T follicular helper cell (primary cell): ENCODE results near the gene ZNF692.
"Not testable (repeated sequence)": the region's sequence is repeated elsewhere in the genome, so short reads cannot be mapped to it uniquely, and the experiment has no call there.

Experiments
- DNase-seq: peaks from one replicate; pipeline ENCODE4 v3.0.0-alpha.2; 2020; ENCODE audit warnings: low read depth

Gene ZNF692

DNA sequence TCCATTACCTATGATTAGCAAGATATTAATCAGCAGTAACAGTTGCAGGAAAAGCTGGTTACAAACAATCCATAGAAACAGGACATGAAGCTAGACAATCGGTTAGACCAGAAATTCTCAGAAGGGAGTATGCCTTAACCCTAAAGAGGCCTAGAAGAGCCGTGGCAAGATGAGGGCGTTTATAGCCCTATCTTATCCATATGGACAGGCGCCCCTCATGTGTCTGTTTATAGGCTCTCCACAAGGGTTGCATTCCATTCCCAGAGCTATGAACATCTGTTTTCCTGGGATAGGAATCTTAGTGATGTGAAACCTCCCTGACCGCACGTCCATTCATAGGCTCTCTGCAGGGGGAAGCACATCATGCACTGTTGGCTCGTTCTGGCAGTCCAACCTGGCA is 23.5 kb upstream of the ZNF692 start:
- DNase-seq = not testable (repeated sequence)

DNA sequence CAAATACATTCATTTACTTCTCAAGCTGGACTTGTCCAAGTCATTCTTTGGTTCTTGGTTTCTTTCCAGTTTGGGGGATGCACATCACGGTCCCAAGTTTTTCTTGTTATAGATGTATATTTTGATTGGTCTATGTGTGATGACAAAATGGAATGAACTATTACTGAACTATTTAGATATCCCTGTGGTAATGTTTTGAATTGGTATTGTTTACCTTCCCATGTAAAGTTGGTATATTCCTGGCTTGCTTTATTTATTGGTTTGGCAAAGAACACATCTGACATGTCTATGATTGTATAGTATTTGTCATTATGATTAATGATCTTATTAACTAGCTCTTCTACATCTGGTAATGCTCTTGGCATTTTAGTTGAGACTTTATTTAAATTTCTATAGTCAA is 22.4 kb upstream of the ZNF692 start:
- DNase-seq = no peak

DNA sequence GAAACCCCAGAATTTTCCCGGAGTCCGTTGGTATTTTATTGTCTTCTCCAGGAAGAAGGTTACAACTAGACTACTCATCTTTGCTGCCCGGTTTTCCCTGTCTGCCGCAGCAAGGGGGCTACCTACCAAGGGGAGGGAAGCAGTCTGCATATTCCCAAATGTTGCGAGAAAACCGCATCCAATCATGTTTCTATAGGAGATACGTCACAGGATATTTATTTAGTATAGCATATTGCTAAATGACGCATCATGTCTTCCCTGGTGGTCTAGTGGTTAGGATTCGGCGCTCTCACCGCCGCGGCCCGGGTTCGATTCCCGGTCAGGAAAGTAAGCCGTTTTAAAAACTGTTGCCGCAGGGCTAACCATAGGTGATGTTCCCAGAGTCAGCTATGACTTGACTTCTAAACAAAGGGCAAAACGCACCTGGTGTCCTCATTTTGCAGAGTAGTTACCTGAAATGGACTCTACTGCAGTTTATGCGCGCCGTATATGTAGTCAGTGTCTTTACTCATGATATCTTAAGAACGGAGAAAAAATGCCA is 15.2 kb upstream of the ZNF692 start:
- peak; percentile 66 for DNase-seq

DNA sequence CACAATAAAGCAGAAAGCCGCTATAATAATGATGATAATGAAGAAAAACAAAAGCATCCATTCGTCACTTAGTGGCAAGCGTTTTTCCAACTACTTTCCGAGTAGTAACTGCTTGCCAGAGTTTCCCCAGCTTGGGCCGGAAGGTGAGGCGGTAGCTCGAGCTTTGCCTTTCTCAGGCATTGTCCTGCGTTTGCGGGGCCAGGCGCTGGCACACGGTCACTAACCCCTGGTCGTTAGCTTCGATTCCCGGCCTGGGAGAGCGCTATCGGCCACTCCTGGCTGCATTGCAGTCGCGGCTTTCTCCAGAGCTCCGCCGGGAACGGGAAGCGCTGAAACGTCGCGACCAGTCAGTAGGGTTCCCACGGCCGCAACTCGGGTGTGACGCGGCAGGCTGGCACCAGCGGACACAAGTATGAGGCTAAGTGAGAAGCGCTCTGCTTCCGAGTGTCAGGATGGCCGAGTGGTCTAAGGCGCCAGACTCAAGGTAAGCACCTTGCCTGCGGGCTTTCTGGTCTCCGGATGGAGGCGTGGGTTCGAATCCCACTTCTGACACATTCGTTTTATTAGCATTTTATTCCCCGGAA is 14.6 kb upstream of the ZNF692 start:
- DNase-seq = peak; percentile 83

DNA sequence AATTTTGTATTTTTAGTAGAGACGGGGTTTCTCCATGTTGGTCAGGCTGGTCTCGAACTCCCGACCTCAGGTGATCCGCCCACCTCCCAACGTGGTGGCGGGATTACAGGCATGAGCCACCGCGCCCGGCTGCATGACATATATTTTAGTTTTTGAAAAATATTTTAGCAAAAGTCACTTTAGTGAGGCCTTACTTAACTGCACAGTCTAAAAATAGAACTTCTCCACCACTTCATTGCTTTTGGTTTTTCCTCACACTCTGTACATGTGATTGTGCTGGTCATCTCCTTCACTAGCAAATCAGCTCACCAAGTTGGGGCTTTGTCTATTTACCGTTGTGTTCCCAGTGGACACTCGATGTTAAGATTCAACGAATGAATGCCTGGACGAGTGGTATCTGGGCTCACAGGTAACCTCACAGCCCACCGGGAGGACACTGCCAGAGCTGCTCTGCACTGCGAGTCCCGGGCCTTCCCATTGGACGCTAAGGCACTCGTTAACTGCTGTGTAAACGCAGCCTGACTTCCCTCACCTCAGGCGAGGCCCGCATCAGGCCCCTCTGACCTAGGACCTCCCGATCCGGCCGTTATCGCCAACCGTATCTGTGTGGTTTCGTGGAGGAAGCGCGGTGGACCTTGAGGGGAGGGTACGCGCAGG is 14.0 kb upstream of the ZNF692 start:
- no peak for DNase-seq

DNA sequence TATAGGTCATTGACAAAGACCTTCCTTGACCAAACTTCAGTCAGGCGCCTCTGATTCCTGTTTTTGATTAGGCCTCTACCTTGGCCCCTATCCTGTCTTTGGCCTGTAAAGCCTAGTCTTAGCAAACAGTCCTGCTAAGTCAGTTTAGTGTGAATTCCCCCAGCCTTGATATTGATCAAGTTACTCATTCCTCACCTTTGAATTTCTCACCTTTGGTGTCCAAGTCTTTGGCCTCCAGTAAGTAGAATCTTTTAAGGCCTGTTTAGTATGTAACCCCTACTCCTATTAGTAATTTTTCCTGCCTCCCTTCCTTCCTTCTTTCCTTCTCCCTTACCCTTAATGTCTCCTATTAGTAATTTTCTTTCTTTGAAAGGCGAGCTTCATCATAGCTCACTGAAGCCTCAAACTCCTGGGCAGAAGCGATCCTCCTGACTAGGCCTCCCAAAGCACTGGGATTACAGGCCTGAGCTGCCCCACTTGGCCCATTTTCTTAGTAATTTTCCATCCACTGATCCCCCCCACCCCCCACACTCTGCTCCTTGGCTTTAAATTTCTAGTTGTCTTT is 13.0 kb upstream of the ZNF692 start:
- DNase-seq = no peak

DNA sequence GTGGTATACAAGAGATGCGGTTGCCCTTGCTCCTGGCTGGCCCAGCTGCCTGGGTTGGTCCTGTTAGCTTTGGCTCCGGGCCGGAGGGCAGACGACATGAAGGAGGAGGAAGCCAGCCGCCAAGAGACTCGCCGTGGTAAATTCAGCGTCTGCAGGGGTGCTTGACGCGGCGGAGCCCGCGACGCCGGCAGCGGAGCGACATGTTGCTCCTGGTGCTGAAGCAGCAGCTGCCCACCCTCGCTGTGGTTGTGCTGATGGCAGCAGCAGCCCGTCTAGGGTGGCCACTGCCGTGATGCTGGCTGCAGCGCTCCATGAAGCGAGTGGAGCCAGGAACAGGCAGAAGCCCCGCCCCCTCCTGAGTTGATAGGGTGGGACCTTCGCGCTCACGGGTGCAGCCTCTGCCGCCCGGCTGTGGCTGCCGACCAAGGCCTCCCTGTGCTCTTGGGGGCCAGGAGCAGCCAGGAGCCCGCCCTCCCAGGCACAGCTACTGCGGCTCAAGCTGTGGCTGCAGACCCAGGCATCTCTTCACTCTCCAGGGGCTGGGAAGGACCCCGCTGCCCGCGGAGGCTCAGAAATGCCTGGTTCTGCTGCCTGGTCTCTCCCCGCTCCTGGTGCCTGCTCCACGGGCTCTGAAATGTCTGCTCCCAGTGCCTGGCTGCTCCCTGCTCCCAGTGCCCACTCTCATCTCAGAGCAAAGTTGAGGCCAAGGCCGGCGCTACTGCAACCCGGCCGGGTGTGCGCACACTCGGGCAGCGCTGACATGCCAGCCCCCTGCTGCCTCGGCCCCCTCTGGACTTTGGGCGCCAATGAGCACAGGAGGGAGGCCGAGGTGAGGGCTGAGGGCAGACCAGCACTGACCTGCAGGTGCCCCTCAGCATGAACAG is 4.4 kb upstream of the ZNF692 start:
- DNase-seq = peak; percentile 75

DNA sequence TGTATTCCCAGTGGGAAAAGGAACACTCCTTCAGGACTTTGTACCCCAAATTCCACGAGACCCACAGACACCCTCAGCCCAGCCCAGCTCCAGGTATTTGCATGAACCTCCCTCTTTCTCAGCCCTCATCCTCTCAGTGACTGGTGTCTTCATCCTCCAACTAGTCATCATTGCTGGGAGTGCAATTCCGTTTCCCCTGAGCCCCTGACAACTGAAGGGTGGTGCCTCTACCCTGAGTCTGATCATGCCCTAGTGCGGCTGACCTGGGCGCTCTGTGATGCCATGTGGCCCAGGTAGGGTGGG is 3.8 kb upstream of the ZNF692 start:
- no peak for DNase-seq

DNA sequence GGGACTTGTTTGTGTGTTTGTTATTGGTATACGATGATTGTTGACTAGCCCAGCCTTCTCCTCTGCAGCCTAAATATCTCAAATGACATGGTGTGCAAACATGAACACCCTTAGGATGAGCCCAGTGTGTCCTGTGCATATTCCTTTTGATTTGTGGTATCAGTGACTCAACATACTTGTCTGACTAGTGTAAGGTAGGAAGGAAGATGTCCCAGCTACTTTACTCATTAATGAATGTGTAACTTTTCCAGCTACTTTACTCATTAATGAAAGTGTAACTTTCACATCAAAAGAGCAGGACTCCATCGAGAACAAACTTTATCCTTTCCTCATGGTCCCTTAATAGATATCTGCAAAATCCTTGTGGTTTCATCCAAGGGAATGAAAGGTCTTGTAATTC is 2.7 kb upstream of the ZNF692 start:
- no peak for DNase-seq

DNA sequence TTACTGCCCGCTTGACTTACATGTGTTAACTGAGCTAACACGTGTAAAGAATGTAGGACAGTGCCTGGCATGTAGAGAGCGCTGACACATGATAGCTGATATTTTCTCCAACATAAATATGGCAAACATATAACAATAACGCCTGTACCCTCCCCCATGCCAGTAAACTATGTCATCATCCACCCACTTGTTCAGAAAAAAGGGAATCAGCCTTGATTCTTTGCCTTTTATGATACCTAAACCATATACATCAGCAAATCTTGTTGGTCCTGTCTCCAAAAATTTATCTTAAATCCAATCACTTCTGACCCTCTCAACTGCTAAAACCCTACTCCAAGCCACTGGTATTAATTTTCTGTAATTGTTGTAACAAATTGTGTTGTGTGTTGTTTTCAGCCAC is 1.1 kb upstream of the ZNF692 start:
- DNase-seq = no peak

DNA sequence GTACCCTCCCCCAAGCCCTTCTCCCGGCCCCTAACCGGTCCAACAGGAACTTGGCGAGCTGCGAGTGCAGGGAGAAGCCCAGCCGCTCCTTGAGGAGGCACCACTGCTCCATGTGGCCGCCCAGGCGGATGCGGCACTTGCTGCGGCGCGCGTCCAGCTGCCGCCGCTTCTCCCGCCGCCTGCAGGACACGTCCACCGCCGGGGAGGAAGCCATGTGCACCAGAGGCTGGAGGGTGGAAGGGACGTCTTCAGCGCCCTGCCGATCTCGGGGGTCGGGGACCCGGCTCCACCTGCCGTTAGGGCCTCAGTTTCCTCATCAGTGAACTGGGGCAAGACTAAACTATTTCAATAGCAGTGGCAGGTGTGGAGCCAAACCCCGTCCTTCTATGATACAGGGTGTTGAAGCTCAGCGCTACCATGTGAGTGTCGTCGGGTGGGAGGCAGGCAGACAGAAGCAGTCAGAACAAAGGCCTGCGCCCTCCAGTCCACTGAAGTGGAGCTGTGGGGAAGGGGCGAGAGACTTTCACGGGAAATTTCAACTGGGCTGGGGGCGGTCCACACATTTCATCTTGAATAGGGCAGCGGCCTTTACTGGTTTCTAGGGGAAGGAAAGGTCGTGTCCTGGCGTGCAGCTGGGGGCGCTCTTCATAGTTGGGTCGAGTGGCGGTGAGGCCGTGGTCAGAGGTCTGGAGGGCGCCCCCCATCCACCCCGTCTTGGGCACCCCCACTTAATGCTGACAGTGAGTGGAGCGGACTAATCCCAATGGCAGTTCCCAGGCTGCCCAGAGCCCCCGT is 592 bp downstream of the ZNF692 start:
- no peak for DNase-seq

DNA sequence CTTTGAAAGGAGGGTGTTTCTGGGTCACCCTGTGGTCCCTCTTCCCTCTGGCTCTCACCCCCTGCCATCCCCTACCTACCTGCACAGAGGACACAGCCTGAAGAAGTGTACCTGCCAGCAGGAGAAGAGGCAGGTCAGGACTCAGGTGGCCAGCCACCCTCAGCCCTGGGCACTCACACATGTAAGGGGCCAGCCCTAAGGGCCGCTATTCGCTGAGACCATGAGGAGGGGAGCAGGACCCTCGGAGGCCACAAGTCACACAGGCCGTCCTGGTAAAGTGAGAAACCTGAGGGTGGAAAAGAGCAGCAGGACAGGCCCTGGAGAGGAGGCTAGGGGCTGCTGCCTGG is 1.2 kb downstream of the ZNF692 start:
- DNase-seq = no peak

DNA sequence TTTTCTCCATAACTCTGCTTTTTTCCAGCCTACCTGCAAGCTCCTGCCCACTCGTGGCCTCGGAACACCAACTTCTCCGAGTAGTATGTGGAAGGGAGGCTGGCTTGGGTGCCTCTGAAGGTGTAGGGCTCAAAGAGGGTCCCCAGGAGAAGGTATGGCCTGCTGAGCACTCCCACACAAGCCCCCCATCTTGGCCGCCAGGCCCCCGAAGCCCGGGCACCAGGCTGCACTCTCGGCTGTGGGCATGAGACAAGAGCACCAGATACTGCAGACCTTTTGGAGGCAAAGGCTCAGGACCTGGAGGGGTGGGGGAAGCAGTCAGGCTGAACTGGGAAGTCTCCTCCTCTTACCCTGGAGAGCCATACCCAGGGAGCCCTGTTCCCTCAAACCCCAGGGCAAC is 1.7 kb downstream of the ZNF692 start:
- no peak for DNase-seq

DNA sequence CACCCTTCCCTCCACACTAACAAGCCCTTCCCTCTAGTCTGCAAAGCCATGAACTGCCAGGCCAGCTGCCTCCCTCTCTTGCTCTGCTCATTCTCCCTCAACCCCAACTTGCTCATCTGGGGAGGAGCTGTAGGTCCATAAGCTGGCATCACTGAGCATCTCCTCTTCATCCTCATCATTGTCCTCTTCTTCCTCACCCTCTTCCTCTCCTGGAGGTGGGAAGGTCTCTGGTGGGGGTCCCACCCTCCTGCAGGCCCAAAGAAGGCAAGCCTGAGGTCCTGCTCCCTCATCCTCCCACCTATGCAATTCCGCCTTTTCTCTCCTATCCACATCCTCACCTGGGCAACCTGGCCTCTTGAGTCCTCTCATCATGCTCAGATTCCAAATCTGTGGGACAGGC is 2.7 kb downstream of the ZNF692 start:
- no peak for DNase-seq

DNA sequence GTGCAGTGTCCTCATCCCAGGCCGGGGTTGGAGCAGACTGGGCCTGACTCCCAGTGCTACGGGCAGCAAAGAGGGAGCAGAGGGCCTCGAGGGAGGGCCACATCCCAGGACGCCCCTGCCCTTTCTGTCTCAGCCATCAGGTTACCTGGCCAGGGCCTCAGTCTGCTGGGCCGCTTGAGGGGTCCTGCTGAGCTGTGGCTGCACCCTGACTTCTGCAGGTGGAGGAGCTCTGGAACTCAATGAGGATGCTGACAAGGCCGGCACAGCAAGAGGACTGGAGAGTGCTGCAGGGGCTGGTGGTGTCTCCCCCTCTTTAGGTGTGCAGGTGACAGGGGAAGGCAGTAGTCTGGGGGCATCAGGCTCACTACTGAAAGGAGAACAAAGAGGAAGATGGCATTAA is 3.3 kb downstream of the ZNF692 start:
- no peak for DNase-seq

DNA sequence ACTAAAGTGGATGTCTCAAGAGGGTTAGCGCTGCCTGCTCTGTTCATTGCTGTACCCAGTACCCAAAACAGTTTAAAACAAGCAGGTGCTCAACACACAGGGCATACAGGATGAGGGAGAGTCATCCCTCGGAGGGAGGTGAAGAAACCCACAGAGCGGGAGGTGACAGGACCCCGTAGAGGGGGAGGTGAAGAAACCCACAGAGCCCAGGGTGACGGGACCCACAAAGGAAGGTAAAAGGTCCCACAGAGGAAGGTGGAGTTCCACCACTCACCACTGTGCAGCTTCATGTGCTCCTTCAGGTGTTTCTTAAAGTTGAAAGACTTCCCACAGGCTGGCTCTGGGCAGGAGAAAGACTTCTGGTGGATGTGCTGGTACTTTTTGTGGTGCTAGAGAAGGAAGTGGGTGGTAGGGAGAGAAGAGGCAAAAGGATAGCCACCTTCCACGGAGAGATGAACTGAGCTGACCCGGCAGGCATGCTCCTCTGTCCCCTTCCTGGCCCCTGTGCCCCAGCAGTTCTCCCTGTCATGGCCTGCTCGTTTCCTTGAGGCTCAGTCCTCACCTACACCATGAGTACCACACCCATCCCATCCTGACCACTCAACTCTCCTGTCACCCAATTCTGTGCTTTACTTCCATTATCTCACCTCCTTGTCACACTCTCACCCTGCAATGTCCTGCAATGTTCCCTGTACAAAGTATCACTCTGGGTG is 5.1 kb downstream of the ZNF692 start:
- DNase-seq = no peak

DNA sequence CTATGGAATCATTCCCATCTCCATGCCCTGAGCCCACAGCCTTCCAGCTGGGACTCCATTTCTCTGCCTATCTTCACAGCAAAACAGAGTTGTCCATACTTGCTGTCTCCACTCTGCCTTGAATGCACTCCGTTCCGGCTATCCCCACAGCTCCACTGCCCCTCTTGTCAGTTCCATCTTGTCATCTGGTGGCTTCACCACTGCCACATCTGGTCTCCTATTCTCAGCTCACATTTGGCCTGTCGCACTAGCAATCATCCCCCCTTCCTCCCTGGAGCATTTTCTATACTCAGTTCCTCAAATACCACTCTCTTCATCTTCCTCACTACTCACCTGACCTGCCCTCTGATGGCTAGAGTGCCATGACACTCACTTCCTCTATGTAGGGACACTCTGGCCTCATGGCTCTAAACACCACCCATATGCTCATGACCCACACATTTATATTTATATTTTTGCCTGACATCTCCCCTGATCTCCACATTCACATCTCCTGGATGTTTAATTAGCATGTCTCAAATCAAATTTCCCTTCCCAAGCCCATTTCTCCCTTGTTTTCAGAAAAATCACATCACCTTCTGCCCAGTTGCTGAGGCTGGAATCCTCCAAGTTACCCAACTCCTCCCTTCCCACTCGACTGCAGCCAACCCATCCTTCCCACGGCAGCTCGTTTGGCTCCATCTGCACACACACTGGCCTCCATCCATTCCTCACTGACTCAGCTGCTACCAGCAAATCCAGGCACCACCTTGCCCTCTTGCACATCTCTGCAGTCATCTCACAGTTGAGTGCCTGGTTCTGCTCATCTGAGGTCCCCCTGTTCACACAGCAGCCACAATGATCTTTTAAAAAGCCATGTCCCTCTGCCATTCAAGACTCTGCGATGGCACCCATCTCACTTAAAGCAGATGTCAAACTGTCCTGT is 6.1 kb downstream of the ZNF692 start:
- no peak for DNase-seq

DNA sequence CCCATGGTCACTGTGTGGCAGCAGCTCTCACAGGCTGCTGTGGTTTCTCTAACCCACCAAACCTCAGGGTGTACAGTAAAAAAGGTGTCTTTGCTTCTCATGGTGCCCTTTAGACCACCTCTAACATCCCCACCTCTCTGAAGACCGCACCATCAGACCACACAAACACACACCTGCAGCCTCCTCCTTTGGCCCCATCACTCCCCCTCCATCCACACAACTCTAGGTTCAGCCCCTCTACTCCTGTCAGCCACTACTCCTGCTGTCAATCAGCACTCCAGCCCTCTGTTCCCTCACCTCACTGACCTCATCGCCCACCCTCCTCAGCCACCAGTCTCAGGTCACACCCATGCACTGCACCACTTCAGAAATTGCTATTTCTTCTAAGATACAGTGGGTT is 7.5 kb downstream of the ZNF692 start:
- DNase-seq = no peak

DNA sequence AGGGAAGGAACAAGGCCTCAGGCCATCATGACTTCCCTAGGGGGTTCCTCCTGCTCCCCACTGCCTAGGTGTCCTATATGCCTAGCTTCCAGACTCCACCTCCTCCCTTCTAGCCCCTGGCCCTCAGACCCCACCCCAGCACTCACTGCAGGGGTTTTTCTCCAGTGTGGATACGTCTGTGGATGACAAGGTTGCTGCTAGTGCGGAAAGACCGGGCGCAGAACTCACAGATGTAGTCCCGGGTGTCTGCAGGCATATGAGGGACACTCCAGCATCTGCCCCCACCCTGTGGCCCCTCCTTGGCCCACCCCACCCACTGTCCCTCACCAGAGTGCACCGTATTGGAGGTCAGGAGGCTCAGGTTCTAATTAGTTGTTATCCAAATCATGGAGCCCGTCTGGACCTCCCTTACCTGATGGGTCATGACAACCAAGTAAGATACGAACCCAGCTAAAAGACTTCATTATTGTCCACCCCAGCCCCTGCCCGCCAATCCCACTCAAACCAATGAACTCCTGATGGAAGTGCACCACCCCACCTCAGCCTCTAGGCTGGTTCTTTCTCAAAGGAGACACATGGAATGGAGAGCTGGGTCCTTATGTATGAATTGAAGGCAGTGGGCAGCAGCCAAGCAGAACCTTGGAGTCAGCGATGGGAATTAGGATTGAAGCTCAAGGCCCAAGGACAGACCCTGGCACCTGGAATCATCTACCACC is 8.2 kb downstream of the ZNF692 start:
- no peak for DNase-seq

DNA sequence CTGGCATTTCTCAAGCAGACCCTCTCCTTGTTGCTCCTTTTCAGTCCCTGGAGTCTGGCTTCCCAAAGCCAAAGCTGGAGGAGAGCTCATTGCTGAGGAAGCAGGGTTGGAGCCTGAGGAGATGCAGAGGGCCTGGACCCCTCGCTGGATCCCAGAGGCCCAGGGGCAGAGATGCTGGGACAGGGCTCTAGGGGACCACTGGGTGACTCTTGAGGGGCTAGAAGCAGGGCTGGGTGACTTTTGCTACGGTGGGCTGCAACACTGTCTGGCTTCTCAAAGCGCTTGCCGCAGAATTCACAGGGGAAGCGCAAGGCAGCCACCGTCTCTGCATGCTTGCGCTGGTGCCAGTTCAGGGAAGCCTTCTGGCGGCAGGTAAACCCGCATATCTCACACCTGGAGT is 8.8 kb downstream of the ZNF692 start:
- DNase-seq = no peak
